ENCODE results near the gene FBXO7.

Gene FBXO7

GRCh38 chr22:32544953-32545558, 70.4 kb downstream of the FBXO7 start:
- H3K4me3 ChIP-seq (ENCODE audit: low read length), result no peak overlapping the region
- no peak for TF ChIP-seq ZNF274 (IDR thresholded peaks at IDR 0.05; ENCODE audit: low read depth, low read length)

GRCh38 chr22:32545801-32546200, 71.2 kb downstream of the FBXO7 start:
- no peak for TF ChIP-seq ZNF274 (IDR thresholded peaks at IDR 0.05; ENCODE audit: low read depth, low read length)
- no peak overlapping the region for H3K4me3 ChIP-seq (ENCODE audit: low read length)

GRCh38 chr22:32546496-32546895, 71.9 kb downstream of the FBXO7 start:
- H3K4me3 ChIP-seq (ENCODE audit: low read length), result no peak overlapping the region
- TF ChIP-seq ZNF274 (IDR thresholded peaks at IDR 0.05; ENCODE audit: low read depth, low read length), result no peak

- no peak for TF ChIP-seq ZNF274 (IDR thresholded peaks at IDR 0.05; ENCODE audit: low read depth, low read length)
- no peak overlapping the region for H3K4me3 ChIP-seq (ENCODE audit: low read length)
These were observed 72.3 kb downstream of the FBXO7 start for GRCh38 chr22:32546935-32547334.

- H3K4me3 ChIP-seq (ENCODE audit: low read length), result no peak overlapping the region
- TF ChIP-seq ZNF274 (IDR thresholded peaks at IDR 0.05; ENCODE audit: low read depth, low read length), result no peak
These were observed 73.4 kb downstream of the FBXO7 start for GRCh38 chr22:32548039-32548438.
